GM13977 (cell line): Measurements from ENCODE around the gene HCRTR2.
"Not testable (repeated sequence)": the region's sequence is repeated elsewhere in the genome, so short reads cannot be mapped to it uniquely, and the experiment has no call there.

Source experiments
- DNase-seq: peaks from one replicate; pipeline ENCODE4 v3.0.0; 2012; ENCODE audit warnings: low spot score
- CTCF ChIP-seq: IDR thresholded peaks from 2 replicates; pipeline ENCODE4 v1.5.1; 2012; ENCODE audit warnings: mild to moderate bottlenecking, control low read depth; ENCODE audit not compliant: insufficient read depth; ENCODE audit errors: extremely low read depth, missing control alignments
- in situ Hi-C: fragments of 300-500 bp; cut with MboI; formaldehyde crosslinking; loops from one replicate; pipeline ENCODE4 v1.12.0; 2022; ENCODE audit warnings: low sequenced_read_pairs, low pct_unique_long_range_greater_than_20kb, mixed read lengths, inconsistent platforms; ENCODE audit not compliant: unreplicated experiment

Gene HCRTR2

DNA sequence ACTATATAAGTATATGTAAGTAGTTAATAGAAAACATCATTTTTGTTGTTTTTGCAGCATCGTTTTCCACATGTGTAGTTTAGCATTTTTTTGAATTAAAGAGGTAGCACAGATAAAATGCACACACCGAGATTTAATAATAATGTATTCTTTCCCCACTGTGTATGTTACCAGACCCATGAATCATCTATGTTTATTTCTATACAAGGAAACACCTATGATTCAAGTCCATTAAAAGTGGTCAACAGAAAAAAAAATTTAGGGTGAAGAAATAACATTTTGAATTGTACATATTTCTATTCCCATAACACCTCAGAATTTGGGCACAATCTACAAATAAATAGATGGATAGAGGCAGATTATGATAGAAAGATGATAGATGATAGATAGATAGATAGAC, 31.7 kb upstream of the HCRTR2 start:
- in situ Hi-C loops: no loop called here
- TF ChIP-seq CTCF: no peak

DNA sequence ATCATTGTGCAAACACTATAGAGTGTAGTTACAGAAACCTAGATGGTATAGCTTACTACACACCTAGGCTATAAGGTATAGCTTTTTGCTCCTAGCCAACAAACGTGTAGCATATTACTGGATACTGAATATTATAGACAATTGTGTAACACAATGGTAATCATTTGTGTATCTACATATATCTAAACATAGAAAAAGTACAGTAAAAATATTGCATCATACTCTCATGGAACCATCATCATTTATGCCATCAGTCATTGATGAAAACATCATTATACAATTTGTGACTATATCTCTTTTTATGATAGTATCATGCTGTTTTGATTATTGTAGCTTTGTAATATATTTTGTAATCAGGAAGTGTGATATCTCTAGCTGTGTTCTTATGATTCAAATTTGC, 21.0 kb upstream of the HCRTR2 start:
- in situ Hi-C loops: no loop called here
- TF ChIP-seq CTCF: no peak
- DNase-seq: no peak

More for the DNA sequence above, 31.7 kb upstream of the HCRTR2 start:
- no peak for DNase-seq

DNA sequence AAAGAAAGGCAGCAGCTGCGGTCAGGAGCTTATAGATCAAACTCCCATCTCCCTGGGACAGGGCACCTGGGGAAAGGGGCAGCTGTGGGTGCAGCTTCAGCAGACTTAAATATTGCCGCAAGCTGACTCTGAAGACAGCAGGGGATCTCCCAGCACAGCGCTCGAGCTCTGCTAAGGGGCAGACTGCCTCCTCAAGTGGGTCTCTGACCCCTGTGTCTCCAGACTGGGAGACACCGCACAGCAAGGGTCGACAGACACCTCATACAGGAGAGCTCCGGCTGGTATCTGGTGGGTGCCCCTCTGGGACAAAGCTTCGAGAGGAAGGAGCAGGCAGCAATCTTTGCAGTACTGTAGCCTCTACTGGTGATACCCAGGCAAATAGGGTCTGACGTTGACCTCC, 15.5 kb upstream of the HCRTR2 start:
- DNase-seq, in situ Hi-C loops: not testable (repeated sequence)

- TF ChIP-seq CTCF: no peak
- in situ Hi-C loops: no loop called here
- DNase-seq: no peak
Observed at GRCh38 chr6:55167860-55168259, 6.5 kb upstream of the HCRTR2 start.

GRCh38 chr6:55175078-55176049, 1.0 kb downstream of the HCRTR2 start:
- TF ChIP-seq CTCF: no peak
- in situ Hi-C loops: no loop called here
- no peak for DNase-seq

DNA sequence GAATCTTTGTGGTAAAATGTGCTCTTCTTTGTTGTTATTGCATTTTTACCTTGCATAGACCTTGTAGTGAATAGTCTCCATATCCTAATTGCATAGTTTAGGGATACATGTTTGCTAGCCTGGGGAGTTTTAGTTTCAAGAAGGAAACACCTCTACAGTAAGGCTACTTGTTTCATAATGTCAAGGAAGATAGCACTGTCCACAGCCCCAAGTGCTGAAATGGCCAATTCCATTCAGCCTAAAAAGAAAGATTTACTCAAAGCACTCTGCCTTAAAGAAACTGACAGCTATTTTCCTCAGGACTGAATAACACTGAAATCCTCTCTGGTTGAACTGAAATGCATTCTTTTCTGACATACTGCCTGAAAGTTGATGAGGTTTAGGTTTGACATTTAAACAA, 2.6 kb downstream of the HCRTR2 start:
- no peak for TF ChIP-seq CTCF
- no peak for DNase-seq
- in situ Hi-C loops: no loop called here

DNA sequence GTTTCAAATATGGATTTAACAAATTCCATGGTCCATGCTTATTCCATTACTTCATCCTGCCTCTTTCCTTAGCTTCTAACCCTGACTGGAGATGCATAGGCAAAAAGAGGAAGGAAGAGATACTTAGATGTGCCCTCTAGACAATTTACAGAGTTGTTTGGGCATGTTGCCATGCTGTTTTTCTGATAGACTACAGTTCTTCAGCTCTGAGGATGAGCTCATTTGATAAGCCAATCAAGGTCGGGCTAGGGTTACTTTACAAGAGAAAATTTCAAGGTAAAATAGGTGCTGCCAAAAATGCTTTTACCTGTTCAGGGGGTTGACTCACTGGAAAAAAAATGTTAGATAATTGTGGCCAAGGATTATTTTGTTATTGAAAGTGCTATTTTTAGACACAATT, 5.9 kb downstream of the HCRTR2 start:
- no peak for TF ChIP-seq CTCF
- no peak for DNase-seq
- in situ Hi-C loops: no loop called here
